Endometrium (tissue), 2 donors: Measurements from ENCODE around the gene SDR39U1.

Source experiments
- FAIRE-seq: peaks from 2 replicates; lab custom pipeline; 2012; peaks lifted over from hg19 to GRCh38; lab: Jason Lieb, UNC
- donor health status: control.
- donor health status: control.

Gene SDR39U1

GRCh38 chr14:24429395-24430142 lies 13.0 kb downstream of the SDR39U1 start, which contains the start of the genes CBLN3 and KHNYN:
Gene CBLN3 (minus strand): TSS chr14:24429668. CDS start chr14:24429054, 614 bp downstream.
Gene KHNYN (plus strand): TSS chr14:24429954. CDS start chr14:24430731, 777 bp downstream.
- FAIRE-seq = no peak

DNA sequence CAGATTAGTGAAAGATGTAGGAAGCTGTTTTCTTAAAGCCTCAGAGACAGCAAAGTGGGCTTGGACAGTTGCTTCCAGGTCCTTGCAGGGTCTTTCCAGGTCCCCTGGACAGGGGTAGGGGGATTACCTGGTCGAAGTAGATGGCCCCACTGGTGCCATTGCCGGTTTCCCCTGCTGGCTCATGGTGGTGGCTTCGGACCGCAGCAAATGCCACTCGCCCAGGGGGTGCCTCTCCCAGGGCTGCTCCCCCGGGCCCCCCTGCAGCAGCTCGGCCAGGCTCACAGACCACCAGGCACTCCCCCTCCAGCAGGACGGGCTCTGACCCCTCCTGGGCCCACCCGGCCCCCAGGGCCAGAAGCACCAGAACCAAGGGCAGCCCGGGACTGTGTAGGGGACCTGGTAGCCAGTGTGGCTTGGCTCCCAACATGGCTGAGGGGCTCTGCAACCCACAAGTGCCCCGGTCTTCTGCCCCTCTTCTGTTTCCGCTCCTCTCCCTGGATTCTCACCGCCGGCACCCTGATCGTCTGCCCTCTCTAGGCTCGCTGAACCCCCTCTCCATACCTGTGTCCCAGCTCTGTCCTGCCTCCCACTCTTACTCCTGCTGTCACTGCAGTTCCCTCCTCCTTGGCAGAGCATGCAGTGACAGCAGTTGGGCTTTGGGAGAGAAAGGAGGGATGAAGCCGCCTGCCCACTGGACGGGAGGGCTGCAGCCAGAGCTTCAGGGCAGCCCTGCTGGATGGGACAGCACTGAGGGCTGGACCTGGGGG lies 13.8 kb downstream of the SDR39U1 start:
- no peak for FAIRE-seq

GRCh38 chr14:24427537-24428508 lies 14.8 kb downstream of the SDR39U1 start:
- FAIRE-seq = no peak

GRCh38 chr14:24426912-24427536 lies 15.6 kb downstream of the SDR39U1 start:
- no peak for FAIRE-seq

DNA sequence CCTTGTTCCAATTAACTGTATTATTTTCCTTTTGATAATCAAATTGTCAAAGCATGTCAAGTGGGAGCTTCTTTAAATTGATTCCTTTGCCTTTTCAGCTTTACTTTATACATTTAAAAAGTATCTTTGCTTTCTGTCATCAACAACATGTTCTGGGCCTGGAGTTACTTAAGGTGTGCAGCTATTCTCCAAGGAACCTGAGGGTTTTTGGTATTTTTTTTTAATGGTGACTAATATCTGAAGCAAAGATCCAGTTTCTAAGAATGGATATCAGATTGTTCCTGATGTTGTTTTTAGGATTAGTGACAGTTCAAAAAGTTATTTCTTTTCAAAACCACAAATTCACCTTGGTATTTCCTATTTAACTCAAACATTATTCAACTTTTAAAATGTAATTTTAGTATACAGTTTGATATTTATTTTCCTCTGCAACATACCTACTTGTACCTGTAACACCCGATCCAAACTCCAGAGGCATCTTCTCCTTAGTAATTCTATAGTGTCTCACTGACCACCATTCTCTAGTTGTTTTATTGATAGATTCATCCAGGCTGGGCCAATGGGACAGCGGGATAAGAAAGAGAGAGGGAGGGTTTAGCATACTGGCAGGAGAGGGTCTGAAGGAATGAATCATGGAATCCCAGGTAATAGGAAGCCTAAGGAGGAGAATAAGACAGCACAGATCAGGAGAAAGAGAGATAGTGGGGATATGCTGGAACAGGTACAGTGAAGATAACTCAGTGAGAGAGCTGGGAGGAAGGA lies 16.2 kb downstream of the SDR39U1 start:
- FAIRE-seq = no peak

GRCh38 chr14:24425704-24426103 lies 16.9 kb downstream of the SDR39U1 start:
- FAIRE-seq = no peak

DNA sequence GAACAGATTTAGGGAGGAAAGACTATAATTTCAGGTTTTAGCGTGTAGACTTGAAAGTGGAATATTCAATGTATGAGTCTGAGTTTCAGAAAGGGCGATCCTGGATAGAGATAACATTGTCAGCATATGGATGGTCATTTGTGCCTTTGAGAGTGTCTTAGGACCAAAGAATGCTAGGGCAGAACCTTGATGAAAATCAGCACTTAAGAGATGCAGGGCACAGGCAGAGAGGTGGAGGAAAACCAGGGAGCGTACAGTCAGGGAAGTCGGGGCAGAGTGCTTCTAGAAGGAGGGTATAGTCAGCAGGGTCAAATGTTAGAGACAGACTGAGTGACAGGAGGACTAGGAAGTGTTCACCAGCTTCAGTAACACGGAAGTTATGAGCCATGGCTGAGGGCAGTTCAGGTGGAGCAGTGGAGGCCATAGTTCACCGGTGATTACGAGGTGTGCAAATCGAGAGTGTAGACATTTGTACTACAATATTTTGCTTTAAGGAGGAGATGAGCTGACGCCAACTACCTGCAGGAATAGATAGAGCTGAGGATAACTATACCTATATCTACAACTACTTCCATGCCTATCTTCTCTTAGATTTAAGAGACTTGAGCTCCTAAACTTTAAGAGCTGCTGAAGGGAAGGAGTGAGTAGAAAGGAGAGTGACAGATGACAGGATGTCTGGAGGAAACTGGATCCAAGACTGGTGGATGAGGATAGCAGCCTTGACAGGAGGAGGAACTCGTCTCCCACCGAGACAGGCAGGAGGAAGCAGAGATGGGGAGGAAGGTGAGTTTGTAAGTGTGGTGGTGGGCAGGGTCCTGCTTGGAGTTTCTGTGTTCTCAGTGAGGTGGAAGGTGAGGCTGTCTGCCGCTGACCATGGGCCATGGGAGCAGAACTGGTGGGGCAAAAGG lies 19.6 kb downstream of the SDR39U1 start:
- no peak for FAIRE-seq

DNA sequence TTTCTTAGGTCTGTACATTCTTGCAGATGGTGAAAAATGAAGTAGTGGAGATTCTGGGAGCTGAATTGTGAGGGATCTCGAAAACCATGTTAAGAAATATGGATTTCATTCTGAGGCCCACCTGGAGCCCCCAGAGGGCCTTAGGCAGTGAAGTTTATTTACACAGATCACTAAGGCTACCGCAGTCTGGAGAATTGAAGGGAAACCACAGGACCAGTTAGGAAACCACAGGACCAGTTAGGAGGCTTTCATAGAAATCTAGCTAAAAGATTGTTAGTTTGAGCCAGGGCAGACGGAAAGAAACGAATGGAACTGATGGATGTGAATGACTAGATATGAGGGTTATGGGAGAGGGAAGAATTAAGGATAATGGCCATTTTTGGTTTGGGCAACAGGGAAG lies 20.3 kb downstream of the SDR39U1 start:
- FAIRE-seq = no peak

DNA sequence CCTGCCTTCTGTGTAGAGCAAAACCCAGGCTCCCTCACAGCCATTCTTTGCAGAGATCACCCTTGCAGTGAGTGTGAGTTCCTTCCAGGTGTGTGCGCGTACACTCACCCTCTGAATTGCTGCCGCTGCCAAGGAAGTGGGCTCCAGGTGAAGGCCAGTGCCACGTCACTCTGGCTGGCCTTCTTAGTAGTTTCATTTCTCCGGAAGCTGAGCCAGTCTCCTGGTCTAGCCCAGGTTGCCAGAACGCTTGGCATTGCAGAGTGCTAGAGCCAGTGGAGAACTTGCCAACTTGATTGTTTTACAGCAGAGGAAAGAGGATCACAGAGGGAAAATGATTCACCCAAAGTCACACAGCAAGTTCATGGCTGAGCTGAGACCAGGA lies 24.1 kb downstream of the SDR39U1 start:
- FAIRE-seq = no peak

DNA sequence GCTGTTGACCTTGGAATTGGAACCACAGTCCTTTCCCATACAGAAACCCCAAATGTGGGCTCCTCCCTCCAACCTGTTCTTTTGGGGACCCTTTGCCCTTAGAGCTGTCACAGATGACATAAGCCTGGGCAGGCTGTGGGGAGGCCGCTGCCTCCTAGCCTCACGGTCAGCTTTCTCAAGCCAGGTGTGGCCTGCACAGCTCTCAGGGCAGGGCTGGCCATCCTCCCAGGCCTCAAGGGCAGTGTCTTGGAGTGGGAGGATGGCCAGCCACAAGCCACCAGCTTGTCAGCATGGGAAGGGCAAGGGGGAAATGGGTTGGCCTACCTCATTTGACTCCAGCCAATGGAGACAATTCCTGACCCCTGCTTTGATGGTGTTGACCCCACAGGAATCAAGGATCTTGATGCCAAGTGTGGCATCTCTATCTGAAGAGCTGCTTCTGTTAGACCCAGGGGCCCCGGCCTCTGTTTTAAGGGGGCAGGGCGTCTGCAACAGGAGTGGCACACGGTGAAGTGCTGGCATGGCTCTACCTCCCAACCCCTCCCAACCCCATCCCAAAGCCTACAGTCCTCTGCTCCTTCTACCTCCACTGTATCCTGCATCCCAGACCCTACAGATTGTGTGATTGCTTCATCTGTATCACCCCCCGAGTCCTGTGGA lies 24.6 kb downstream of the SDR39U1 start:
- no peak for FAIRE-seq

GRCh38 chr14:24416932-24417619 lies 25.5 kb downstream of the SDR39U1 start:
- FAIRE-seq = no peak

DNA sequence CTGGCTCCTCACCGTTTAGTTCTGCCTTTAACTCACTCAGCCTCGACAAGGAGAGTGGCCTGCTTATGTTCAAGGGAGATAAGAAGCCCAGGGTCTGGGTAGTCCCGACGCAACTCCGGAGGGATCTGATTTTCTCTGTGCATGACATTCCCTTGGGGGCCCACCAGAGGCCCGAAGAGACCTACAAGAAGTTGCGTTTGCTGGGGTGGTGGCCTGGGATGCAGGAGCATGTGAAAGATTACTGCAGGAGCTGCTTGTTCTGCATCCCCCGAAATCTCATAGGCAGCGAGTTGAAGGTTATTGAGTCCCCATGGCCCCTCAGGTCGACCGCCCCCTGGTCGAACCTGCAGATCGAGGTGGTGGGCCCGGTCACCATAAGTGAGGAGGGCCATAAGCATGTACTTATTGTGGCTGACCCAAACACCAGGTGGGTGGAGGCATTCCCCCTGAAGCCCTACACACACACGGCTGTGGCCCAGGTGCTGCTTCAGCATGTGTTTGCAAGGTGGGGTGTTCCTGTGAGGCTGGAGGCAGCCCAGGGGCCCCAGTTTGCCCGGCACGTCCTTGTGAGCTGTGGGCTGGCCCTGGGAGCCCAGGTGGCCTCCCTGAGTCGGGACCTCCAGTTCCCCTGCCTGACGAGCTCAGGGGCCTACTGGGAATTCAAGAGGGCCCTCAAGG lies 26.2 kb downstream of the SDR39U1 start:
- FAIRE-seq = no peak

- no peak for FAIRE-seq
Measured at GRCh38 chr14:24415421-24416253, 26.9 kb downstream of the SDR39U1 start.

- FAIRE-seq = no peak
Measured at GRCh38 chr14:24414732-24415420, 27.7 kb downstream of the SDR39U1 start.

- FAIRE-seq = no peak
Measured at GRCh38 chr14:24414077-24414476, 28.5 kb downstream of the SDR39U1 start.
